GM08714 (cell line): ENCODE measurements around the gene TMOD3.

Experiments
- H3K4me3 ChIP-seq: fragments of 200-500 bp; sonication (Bioruptor generic); 2 replicates; pipeline ENCODE4 v1.5.1; 2014; ENCODE audit warnings: mild to moderate bottlenecking, low read length, inconsistent platforms
- ZNF274 ChIP-seq: IDR thresholded peaks from 2 replicates; pipeline ENCODE4 v1.6.1; 2012; ENCODE audit warnings: mild to moderate bottlenecking, low read depth, low read length

The TMOD3 gene

GRCh38 chr15:51936105-51936478 lies 106.6 kb downstream of the TMOD3 start:
- no peak for TF ChIP-seq ZNF274
- H3K4me3 ChIP-seq = no peak overlapping the region

GRCh38 chr15:51938286-51938685 lies 108.8 kb downstream of the TMOD3 start:
- H3K4me3 ChIP-seq = no peak overlapping the region
- no peak for TF ChIP-seq ZNF274

GRCh38 chr15:51939216-51939615 lies 109.8 kb downstream of the TMOD3 start:
- H3K4me3 ChIP-seq = no peak overlapping the region
- no peak for TF ChIP-seq ZNF274

GRCh38 chr15:51947124-51947523 lies 117.7 kb downstream of the TMOD3 start:
- no peak for TF ChIP-seq ZNF274

GRCh38 chr15:51952805-51953204 lies 123.4 kb downstream of the TMOD3 start:
- no peak for TF ChIP-seq ZNF274
- no peak overlapping the region for H3K4me3 ChIP-seq

More at GRCh38 chr15:51947124-51947523, 117.7 kb downstream of the TMOD3 start:
- H3K4me3 ChIP-seq = no peak overlapping the region

- H3K4me3 ChIP-seq = no peak overlapping the region
- no peak for TF ChIP-seq ZNF274
These were observed 126.1 kb downstream of the TMOD3 start for GRCh38 chr15:51955504-51955903.
